HG02840 (cell line): Measurements from ENCODE around the gene DUOXA1.

Experiments used
- ATAC-seq: cut with Tn5 transposase; IDR thresholded peaks from one replicate; pipeline ENCODE4 v1.9.1; 2021; ENCODE audit warnings: mild to moderate bottlenecking, moderate library complexity, moderate number of reproducible peaks; ENCODE audit not compliant: unreplicated experiment, low FRiP score

Gene DUOXA1

GRCh38 chr15:45134046-45134445, 4.4 kb upstream of the DUOXA1 start:
- no peak for ATAC-seq

- no peak for ATAC-seq
Measured at GRCh38 chr15:45133561-45133920, 3.9 kb upstream of the DUOXA1 start.

- no peak for ATAC-seq
Measured at GRCh38 chr15:45132844-45133560, 3.3 kb upstream of the DUOXA1 start.

GRCh38 chr15:45131510-45131909, 1.8 kb upstream of the DUOXA1 start:
- no peak for ATAC-seq

GRCh38 chr15:45130291-45131000, 767 bp upstream of the DUOXA1 start:
- ATAC-seq: no peak

GRCh38 chr15:45128971-45129639, 574 bp downstream of the DUOXA1 start:
- ATAC-seq: no peak

GRCh38 chr15:45126535-45127158, 3.0 kb downstream of the DUOXA1 start:
- no peak for ATAC-seq

- no peak for ATAC-seq
Measured at GRCh38 chr15:45123397-45123796, 6.3 kb downstream of the DUOXA1 start.

- no peak for ATAC-seq
Measured at GRCh38 chr15:45122719-45123118, 7.0 kb downstream of the DUOXA1 start.

GRCh38 chr15:45121706-45122417, 7.8 kb downstream of the DUOXA1 start:
- no peak for ATAC-seq

GRCh38 chr15:45121020-45121419, 8.7 kb downstream of the DUOXA1 start:
- no peak for ATAC-seq

- ATAC-seq: no peak
Measured at GRCh38 chr15:45120081-45120972, 9.4 kb downstream of the DUOXA1 start.

GRCh38 chr15:45118996-45119395, 10.7 kb downstream of the DUOXA1 start:
- ATAC-seq: no peak

GRCh38 chr15:45118131-45118588, 11.5 kb downstream of the DUOXA1 start:
- peak; percentile 72 for ATAC-seq

GRCh38 chr15:45117308-45118130, 12.2 kb downstream of the DUOXA1 start:
- no peak for ATAC-seq

- ATAC-seq: no peak
Measured at GRCh38 chr15:45116482-45117307, 13.0 kb downstream of the DUOXA1 start.

- no peak for ATAC-seq
Measured at GRCh38 chr15:45116006-45116481, 13.6 kb downstream of the DUOXA1 start.
